GM19455 (cell line): ENCODE results near the gene TMEM131.

ENCODE experiments used
- ATAC-seq: cut with Tn5 transposase; IDR thresholded peaks from one replicate; pipeline ENCODE4 v1.9.1; 2021; ENCODE audit not compliant: unreplicated experiment

TMEM131 gene

DNA sequence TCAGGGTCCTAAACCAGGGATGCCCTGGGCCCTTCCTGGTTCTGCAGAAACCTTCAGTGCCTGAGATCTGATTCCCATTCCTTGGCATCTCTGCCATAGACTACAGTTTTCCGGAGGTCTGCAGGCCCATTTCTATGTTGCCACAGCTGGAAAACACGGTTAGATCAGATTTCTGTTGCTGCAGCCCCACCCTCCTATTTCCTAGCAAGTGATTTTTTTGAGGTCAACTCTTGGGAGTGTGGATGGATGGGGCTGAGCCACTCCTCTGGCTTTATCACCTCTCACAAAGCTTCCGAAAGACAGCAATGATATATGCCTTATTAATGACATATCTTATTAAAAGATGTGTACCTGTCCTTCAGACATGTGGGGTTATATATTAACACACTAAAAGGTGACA is 226.0 kb downstream of the TMEM131 start:
- no peak for ATAC-seq

DNA sequence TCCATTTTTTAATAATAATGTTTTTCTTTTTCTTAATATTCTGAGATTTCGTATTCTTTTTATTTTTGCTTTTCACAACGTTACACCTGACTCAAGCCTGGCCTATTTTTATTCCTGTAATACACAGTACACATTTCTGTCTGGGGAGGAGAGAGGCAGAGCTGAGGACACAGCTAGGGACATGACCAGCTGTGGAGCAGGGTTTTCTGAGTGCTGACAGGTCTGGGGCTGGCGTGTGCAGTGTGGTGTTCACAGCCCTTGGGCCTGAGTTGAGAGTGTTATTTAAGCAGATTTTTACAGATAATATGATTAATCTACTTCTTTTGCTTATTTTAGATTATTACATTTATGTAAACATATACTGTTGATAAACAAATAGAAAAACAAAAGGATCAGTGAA is 226.4 kb downstream of the TMEM131 start:
- ATAC-seq, result no peak

DNA sequence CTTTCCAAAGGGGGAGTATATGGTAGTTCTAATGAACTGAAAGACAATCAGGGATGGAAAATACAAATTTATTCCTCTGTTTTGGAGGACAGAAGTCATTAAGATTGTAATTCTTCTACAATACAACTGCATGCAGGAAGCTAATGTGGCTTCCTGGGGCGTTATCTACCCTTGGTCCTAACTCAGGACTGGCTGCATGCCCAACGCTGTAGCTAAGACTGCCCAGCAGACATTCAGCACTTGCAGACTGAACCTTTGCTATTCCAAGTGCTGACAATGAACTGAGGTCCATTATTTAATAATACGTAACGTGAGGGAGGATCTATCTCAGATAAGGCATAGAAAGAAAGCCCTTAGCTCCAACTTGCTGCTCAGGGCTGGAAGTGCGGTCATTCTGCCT is 229.2 kb downstream of the TMEM131 start:
- ATAC-seq, result no peak

DNA sequence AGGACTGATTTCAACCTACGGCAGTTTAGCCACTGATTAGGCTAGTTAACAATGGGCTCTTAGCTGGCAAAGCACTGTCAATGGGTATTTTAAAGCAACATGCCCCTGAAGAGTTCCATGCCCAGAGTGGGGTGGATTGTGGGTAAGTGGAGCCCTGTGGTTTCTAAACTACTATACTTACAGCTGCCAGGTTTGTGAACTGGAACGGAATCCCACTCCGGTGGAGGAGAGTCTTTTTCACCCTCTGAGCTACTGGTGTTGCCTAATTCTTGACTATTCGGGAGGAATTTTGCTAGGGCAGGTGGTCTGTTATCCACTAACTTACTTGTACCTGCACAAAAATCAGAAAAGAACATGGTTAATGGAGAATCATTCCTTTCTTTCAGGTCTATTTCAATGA is 229.8 kb downstream of the TMEM131 start:
- no peak for ATAC-seq

DNA sequence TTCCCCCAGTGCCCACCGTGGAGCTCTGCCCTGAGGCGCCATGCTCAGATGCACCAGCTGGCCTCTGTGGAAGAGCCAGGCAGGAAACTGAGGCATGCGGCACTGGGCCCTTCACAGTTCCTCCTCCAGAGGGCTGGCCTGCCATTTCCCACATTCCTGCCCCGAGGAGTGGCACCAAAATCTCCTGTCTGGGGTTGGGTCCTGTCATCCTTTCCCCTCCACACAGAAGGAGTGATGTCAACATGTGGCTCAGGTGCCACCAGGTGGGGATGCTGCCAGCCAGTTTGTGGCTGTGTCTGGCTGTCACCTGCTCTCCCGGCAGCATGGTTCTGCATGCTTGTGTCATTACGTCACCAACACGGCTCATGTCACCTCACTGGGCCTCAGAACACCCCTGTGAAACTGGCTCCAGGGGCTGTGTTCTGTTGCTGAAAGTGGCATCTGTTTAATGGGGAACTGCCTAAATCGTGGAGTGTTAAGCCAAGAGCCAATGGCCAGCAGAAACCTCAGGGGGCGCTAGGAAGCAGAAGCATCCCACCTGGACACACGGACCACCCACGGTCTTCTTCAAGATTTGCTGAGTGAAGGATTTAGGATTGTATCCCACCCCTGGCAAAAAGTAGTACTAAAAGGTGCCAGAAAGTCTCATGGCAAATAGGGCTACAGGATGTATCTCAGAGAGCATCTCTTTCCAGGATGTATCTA is 231.0 kb downstream of the TMEM131 start:
- no peak for ATAC-seq

DNA sequence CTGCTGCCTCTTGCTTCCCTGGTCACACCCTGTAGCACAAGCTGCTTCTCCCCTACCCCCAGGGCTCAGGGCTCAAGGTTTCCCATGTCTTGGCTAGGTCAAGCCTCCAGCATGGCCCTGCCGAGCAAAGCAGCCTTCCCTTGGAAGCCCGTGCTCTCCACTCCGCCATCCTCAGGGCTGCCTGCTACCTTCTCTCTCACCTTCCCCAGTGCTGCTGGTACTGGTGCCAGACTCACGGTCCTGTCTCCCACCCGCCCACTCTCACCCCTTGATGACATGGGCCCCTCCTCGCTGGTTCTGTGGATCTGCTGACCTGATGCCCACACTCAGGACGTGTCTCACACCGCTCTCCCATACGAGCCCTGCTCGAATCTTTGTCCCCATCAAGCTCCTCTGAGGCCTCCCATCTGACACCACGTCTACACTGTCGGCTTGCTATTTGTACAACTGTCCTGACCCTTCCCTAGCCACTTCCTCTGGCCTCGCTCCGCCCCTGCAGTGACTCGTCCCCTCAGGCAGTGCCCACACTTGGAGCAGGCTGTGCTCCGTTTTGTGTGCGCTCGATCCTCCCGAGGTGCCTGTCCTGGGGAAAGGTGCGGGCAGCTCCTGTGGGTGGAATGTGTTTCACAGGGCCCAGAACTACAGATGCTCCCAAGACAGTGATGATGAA is 232.4 kb downstream of the TMEM131 start:
- no peak for ATAC-seq

DNA sequence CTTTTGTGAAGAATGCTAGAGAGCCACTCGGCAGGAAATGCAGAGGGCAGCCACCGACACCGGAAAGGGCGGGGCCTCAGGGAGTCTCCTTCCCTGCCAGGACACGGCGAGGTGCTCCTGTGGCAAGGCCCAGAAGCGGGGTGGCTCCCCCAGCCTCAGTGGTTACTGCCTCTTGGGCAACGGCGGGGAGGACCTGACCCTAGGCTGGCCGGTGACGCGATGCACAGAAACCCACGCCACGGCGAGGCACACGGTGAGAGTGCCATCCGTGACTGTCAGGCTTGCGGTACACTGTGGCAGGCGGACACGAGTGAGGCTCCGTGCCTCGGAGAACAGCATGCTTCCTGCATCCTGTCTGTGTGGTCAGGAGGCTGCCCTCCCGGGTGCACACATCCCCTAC is 234.6 kb downstream of the TMEM131 start:
- ATAC-seq, result no peak

DNA sequence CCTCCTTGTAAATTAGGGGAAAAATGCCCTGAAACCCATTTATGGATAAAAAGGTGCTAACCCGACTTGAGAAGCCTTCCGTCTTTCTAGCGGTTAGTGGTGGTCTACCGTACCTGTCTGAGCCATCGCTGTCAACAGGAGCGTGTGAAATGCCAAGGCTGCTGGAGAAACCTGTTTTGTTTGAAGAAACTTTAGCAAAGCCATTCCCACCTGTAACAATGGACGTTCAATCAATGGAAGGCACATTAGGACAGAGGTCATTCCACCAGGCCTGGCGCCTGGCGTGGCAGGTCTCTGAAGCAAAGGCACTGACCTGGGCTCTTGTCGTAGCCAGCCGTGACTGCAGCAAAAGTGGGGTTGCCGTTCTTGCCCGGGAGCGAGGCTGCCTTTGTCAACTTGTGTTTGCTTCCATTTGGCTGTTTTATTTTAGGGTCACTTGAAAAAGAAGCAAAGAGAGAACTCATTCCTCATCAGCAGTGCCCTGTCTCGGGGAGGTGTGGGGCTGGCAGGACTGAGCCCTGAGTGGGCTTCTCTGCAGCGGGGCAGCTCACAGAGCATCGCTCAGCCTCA is 235.2 kb downstream of the TMEM131 start:
- no peak for ATAC-seq

DNA sequence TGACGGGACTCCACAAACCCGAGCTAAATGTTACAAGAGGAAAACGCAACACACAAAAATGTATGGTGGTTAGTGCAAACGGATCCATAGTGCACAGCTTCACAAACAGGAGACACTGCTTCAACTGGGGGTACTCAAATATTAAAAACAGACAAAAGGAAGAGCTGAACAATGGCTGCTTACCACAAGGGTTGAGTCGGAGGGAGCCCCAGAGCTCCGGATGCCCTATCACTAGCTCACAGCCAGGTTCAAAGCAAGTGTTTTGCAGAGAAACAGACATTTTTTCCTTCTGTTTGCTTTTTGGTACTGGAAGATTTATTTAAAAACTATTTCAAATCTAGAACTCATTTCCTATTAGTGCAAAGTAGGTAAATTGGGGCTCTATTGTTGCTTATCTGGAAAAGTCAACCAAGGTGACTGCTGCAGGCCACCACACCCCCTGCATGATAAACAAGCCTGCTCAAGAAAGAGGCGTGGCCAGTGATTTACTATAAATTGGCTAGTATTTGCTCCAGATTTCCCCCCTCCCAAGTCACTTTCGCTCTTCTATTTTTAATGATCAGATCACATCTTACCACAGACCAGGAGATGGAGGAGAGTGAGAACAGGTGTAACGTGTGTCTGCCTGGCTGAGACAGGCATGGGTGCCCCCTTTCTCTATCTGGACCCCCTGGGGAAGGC is 235.9 kb downstream of the TMEM131 start:
- no peak for ATAC-seq

DNA sequence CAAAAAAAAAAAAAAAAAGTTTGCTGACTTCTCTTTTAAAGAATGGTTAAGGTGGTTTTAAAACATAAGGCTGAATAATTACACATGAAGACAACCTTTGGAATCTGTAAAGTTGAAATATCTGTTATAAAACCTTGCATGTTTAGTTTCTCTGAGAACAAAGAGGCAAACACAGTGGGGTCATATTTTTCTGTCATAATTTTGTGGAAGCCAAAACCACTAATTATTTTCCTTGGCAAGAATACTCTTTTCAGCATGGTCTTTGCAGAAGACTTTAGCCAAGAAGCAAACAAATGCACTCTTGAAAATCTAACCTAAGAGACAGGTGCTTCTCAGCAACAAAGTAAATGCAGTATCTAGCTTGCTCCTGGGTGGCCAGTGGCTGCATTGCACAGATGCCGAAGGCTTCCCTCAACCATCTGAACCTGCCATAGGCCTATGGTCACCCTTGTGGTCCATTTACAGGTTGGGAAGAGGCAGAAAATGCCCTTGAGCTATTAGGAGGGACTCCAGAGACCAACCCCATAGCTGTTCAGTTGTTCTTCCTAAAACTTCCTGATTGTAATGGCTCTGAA is 237.5 kb downstream of the TMEM131 start:
- ATAC-seq, result no peak

DNA sequence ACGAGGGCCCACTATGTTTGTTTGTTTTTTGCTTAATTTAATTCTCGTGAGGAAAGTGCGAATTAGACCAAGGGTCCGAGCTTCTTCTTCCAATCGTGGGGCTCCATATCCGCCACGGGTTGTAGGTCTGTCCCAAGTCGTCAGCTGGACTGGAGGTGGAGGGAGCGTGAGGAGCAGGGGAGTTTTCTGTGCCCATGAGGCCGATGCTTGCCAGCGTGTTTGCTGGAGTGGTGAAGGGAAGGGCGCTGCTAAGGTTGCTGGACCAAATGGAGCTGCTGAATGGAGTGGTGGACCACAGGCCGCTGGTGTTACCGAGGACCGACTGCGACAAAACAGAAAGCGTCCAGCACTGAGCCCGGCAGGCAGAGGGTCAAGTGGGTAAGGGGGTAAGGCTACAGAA is 238.7 kb downstream of the TMEM131 start:
- no peak for ATAC-seq

DNA sequence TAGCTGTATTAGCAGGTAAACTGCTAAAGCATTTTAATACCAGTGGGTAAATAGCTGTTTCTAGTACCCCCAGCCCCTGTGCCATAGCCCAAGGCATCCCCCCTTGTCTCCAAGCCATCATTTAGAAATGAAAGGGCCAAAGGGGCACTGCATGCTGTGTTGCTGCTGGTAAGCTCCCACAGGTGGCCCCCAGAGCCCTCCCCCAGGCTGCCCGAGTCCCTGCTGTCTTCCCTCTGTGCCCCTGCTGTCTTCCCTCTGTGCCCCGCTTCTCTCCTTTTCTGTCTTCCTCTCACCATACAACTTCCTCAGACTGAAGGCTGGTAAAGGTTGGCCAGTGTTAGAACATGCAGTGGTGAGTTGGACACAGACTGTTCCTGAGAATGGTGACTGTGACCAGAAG is 240.3 kb downstream of the TMEM131 start:
- ATAC-seq, result no peak

DNA sequence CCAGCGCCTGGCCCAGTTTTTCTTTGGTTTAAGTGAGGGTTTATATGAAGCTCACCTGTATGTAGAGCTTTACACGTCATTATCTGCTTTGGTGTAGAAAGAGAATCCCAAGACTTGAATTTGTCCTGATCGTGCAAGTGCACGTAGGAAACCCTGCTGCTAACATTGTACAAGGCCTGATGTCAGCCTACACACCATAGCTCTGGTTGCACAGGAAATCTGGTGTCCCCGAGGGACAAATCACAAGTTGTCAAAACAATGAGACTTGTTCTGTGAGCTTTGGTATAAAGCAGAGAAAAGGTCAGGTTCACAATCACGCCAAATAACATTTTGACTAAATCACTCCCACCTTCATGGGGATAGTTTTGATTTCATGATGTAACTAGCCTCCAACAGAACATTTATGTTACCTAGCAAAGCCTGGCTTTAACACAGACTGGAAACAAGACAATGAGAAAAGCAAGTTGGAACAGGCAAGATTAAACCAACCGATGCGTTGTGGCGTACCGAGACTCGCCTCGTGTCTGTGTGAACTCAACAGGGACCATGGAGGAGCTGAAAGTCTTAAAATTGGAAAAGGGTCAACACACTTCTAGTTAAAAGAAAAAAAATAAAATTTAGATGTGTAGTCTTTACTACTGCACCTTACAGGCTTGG is 240.9 kb downstream of the TMEM131 start:
- ATAC-seq, result no peak

DNA sequence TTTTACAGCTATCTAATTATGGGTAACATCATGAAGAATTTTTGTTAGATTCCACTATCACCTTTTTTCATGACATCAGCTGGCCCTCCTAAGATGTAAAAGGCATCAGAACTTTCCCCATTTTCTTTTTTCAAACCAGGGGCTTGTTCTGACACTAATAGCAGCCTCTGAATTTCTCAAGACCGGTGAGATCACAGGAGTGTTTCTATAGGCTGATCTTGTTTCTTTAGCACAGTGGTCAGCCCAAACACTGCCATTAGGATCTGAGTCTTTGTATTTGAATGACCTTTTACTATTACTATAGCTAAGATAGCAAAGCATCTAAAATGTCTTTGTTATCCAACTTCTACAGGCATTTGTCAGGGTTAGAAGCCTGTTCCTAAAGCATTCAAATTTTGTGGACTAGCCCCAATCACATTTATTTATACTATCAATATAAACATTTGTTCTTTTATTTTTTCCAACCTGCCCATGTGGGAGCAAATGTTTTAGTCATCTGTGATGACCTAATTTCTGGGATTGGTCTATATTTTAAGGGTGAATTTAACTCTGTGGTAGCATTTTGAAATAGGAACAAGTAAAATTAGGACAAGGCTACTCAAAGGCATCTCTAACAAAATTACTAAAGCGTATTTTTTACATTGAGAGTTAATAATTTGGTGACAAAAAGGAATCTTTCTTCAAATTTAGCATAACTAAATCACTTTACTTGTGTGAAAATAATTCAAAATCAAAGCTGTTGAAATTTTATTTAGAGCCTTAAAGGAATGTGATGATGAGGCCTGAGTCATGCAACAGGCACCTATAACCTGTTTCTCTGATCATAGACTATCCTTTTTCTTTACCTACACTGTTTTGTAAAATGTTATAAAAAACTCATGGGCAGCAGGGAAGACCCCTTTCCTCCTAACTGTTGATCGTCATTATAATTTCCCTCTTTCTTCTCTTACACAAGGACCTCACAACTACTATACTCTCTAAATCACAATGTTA is 243.1 kb downstream of the TMEM131 start:
- no peak for ATAC-seq

DNA sequence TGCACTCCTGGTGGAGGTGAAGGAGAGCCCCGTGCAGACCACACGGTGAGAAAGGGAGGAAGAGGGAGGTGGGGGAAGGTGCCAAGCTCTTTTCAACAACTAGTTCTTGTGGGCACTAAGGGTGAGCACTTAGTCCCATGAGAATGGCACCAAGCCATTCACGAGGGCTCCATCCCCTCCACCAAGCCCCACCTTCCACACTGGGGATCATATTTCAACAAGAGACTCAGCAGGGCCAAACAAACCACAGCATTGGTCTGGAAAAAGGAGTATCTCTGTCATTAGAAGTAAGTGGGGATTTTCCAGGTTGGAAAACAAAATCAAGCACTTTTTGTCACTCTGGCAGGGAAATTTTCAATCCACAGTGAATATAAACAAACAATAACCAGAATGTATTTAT is 244.0 kb downstream of the TMEM131 start:
- no peak for ATAC-seq

DNA sequence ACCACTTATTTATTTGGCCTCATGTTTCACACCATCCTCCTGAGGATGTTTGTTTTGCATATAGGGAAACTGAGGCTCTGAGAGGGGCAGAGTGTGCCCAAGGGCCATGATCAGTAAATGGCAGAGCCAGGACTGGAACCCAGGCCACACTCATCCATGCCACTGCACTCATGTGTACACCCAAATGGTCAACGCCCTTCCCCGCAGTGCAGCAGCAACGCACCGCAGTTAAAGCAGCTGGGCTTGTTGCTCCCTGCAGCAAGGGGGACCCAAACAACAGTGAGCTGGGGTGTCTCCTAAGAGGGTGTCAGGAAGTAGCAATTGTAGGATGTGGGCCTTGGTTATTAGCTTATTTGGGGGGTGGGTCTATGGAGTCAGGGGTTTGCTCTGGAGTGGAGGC is 245.7 kb downstream of the TMEM131 start:
- no peak for ATAC-seq

DNA sequence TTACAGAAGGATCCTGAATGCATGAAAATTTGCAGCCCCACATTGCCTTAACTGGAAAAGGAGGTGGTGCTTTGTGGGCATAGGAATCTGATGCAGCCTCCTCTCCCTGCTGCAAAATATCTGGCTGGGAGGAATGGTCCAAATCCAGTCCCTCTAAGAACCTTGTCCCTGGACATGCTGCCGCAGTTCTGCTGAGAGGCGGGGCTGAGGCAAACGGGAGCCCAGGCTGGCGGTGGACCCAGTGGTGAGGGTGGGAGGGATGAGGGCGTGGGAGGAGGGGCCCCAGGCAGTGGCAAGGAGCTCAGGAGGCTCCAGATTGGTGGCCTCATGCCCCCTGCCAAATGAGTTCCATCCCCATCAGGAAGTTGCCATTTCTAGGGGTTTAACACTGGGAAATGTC is 246.2 kb downstream of the TMEM131 start:
- no peak for ATAC-seq

DNA sequence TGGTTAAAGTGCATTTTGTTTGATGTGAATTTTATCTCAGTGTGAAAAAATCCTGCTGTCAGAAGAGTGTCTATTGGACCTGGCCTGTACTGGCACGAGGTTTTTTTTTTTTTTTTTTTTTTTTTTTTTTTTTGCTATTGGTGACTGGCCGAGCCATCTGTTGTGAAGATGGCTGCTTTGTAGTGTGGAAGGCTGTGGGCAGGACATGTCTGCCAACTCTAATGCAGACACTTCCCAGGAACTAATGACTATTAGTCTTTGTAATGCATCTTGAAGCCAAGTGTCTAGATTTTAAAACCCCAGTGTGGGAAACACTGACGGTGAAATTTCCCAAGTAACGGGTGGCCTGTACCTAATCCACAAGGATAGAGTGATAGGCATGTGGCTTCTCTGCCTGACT is 248.0 kb downstream of the TMEM131 start:
- no peak for ATAC-seq

DNA sequence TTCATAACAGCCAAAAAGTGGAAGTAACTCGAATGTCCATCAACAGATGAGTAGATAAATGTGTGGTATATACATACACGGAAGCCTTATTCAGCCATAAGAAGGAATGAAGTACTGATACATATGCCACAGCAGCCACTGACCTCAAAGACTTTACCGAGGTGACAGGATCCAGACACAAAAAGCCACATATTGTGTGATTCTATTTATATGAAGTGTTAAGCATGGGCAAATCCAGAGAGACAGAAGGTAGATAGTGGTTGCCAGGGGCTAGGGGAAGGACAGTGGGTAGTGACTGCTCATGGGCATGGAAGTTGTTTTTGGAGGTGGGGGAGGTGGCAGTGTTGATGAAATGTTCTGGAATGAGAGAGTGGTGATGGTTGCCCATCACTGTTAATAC is 248.5 kb downstream of the TMEM131 start:
- ATAC-seq, result no peak
